ENCODE data around the gene KIF5B. TPM values are rescaled to one million over a fixed set of nuclear protein-coding genes. Genes with fewer than 3 reads are reported as not detected.

The KIF5B gene
- total RNA-seq, 4 donors from 2014 or later = 69.6 to 104 (median 75.2) TPM

DNA sequence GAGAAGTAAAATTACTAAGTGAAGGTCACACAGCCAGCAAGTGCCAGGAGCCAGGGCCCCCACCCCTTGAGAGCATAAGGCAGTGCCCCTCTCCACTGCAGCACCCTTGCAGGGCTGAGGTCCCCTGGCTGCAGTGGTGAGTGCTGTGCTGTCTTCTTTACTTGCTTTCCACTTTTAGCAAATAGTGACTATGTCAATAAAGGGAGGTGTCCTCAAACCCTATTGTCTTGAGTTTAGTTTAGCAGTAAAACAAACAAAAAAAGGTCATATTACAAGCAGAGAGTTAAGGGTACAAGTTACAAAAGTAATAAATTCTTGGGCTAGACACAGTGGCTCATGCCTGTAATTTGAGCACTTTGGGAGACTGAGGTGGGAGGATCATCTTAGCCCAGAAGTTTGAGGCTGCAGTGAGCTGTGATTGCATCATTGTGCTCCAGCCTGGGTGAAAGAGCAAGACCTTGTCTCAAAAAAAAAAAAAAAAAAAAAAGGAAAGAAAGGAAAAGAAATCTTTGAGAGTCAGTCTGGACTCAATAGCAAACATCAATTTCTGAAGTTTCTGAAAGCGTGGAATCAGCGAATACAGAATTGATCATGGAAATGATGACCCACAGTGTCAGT, 39.0 kb upstream of the KIF5B start:
- Histone ChIP-seq H3K27me3 (no peaks in the 10 kb centered on the region), H3K36me3 (no peaks in the 10 kb centered on the region), H3K4me3 (no peak overlapping the region), H3K27ac (no peak overlapping the region), H3K4me1 (no peaks in the 10 kb centered on the region), H3K9me3 (no peaks in the 10 kb centered on the region)
- DNase-seq (ENCODE audit: low spot score in 2 of 2) = no peak
- WGBS = 97% methylated on average over 2 of the region's 2 CpGs
- TF ChIP-seq POLR2A (IDR thresholded peaks at IDR 0.05) = no peak

DNA sequence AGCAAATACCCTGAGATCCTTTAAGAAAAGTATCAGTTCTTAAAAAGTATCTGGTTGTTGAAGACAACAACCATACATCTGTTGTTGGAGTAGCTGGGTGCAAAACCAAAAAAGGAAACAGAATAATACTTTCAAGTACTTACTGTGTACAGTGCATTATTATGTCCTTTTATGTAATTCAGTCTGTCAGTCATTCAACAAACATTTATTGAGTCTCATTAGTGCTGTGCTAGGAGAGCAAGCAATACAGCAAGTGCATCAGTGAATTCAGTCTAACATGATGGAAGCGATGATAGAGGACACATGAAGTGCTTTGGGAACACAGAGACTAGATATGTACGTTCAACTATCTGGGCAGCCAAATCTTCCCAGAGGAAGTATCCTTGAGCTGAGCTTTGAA, 37.4 kb upstream of the KIF5B start:
- H3K36me3 ChIP-seq = no peaks in the 10 kb centered on the region
- TF ChIP-seq EP300 (IDR thresholded peaks at IDR 0.05) (no peak), POLR2AphosphoS5 (IDR thresholded peaks at IDR 0.05) (no peak), POLR2A (IDR thresholded peaks at IDR 0.05) (no peak)
- TF ChIP-seq, protein P1, sequence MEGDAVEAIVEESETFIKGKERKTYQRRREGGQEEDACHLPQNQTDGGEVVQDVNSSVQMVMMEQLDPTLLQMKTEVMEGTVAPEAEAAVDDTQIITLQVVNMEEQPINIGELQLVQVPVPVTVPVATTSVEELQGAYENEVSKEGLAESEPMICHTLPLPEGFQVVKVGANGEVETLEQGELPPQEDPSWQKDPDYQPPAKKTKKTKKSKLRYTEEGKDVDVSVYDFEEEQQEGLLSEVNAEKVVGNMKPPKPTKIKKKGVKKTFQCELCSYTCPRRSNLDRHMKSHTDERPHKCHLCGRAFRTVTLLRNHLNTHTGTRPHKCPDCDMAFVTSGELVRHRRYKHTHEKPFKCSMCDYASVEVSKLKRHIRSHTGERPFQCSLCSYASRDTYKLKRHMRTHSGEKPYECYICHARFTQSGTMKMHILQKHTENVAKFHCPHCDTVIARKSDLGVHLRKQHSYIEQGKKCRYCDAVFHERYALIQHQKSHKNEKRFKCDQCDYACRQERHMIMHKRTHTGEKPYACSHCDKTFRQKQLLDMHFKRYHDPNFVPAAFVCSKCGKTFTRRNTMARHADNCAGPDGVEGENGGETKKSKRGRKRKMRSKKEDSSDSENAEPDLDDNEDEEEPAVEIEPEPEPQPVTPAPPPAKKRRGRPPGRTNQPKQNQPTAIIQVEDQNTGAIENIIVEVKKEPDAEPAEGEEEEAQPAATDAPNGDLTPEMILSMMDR (IDR thresholded peaks at IDR 0.05) = no peak
- 97% methylated on average over 2 of the region's 2 CpGs for WGBS
- H3K9me3 ChIP-seq = no peaks in the 10 kb centered on the region
- H3K27me3 ChIP-seq = no peaks in the 10 kb centered on the region
- no peaks in the 10 kb centered on the region for H3K4me1 ChIP-seq
- no peak overlapping the region for H3K27ac ChIP-seq
- DNase-seq (ENCODE audit: low spot score in 2 of 2) = no peak
- no peak overlapping the region for H3K4me3 ChIP-seq

GRCh38 chr10:32091046-32091445, 34.8 kb upstream of the KIF5B start:
- no peaks in the 10 kb centered on the region for H3K27me3 ChIP-seq
- no peaks in the 10 kb centered on the region for H3K36me3 ChIP-seq
- TF ChIP-seq POLR2A (IDR thresholded peaks at IDR 0.05) = no peak
- TF ChIP-seq EP300 (IDR thresholded peaks at IDR 0.05) = no peak
- TF ChIP-seq POLR2AphosphoS5 (IDR thresholded peaks at IDR 0.05) = no peak
- TF ChIP-seq, protein P1 (IDR thresholded peaks at IDR 0.05) = no peak
- H3K4me1 ChIP-seq = no peaks in the 10 kb centered on the region
- no peaks in the 10 kb centered on the region for H3K9me3 ChIP-seq
- H3K27ac ChIP-seq = no peak overlapping the region
- DNase-seq (ENCODE audit: low spot score in 2 of 2) = no peak
- H3K4me3 ChIP-seq = no peak overlapping the region

DNA sequence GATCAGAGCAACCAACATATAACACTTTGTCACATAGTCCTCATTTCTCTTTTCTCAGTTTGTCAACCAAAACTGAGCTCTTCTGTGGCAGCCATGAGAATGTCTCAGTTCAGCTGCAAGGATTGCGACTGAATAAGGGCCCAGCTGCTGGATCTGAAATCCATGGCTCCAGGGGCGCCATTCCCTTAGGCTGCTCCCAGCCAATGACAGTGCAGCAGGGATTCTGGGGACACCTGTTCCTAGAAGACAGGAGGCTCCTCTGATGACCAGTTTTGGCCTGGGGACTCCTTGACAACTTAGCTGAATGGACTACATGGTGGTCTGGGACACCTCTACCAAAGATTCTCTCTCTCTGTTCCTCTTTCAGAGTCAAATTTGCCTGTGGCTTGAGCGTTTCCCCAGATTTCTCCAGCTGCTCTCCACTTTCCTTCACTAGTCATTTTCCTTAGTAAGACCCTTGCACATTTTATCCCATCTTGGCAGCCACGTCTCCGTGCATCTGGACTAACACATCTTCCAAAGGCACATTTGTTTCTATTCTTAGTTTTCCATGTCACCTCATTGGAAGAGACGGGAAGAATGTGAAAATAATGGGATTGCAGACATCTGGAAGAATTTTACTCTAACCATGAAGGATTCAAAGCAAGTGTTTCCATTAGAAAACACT, 28.1 kb upstream of the KIF5B start:
- H3K4me1 ChIP-seq = no peaks in the 10 kb centered on the region
- 78% methylated on average over 6 of the region's 6 CpGs for WGBS
- no peak overlapping the region for H3K27ac ChIP-seq
- DNase-seq (ENCODE audit: low spot score in 2 of 2) = no peak
- H3K36me3 ChIP-seq = no peaks in the 10 kb centered on the region
- no peaks in the 10 kb centered on the region for H3K27me3 ChIP-seq
- no peaks in the 10 kb centered on the region for H3K9me3 ChIP-seq
- H3K4me3 ChIP-seq = no peak overlapping the region
- TF ChIP-seq, protein P1 (IDR thresholded peaks at IDR 0.05) = no peak
- TF ChIP-seq EP300 (IDR thresholded peaks at IDR 0.05) (no peak), POLR2A (IDR thresholded peaks at IDR 0.05) (no peak), POLR2AphosphoS5 (IDR thresholded peaks at IDR 0.05) (no peak)

DNA sequence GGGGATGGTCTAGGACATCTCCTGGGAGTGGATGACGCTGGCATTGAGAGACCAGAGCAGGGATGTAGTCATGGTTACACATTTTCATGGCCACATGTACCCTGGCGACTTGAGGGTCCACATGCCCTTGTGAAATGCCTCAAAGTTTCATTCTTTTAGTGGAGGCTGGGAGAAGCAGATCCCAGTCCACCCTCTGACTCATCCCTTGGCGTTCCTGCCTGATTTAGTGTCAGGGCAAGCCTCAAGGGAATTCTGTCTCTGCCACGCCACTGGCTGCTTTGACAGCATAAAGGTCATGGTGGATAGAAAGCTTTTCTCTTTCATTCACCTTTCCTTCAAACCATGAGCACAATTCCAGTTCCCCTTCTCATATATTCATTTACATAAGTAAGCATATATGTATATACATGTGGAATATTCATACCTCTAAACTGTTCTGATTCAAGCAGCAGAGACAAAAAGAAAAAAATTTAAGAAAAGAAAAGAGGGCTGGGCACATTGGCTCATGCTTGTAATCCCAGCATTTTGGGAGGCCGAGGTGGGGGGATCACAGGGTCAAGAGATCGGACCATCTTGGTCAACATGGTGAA, 21.8 kb upstream of the KIF5B start:
- Histone ChIP-seq H3K36me3 (no peaks in the 10 kb centered on the region), H3K27ac (no peak overlapping the region), H3K27me3 (no peaks in the 10 kb centered on the region), H3K4me1 (peaks cover 8% of the 10 kb centered on the region), H3K4me3 (no peak overlapping the region), H3K9me3 (no peaks in the 10 kb centered on the region)
- TF ChIP-seq, protein P1 (IDR thresholded peaks at IDR 0.05) = no peak
- peak in 1 of 3 donors; percentile 16 for TF ChIP-seq POLR2AphosphoS5 (IDR thresholded peaks at IDR 0.05)
- 51% methylated on average over 6 of the region's 6 CpGs for WGBS
- peak; percentile 71 to 80 for DNase-seq (ENCODE audit: low spot score in 2 of 2)
